Endothelial cell of umbilical vein (primary cell): ENCODE results near the gene SIN3A. TPM values are rescaled to one million over a fixed set of nuclear protein-coding genes. Genes with fewer than 3 reads are reported as not detected.

Experiments used
- BruUV-seq: library from RNA; stranded (reverse); fragments of 400-500 nt; replicated peaks from 2 replicates; lab custom pipeline; 2021; lab: Mats Ljungman, UMichigan
- CTCF ChIA-PET: fragments of 300-600, 350-600 bp; sonication (Branson Sonifier 250); formaldehyde crosslinking; loops from one replicate; lab custom pipeline; 2021; ENCODE audit warnings: antibody characterized with exemption, inconsistent platforms; lab: Charles Lee
- POLR2A ChIA-PET: fragments of 300-600, 350-600 bp; sonication (Branson Sonifier 250); formaldehyde crosslinking; loops from one replicate; lab custom pipeline; 2021; ENCODE audit warnings: antibody characterized with exemption, inconsistent platforms; lab: Charles Lee
- DNase-seq: peaks from one replicate; pipeline ENCODE4 v3.0.0-alpha.2; 2011; ENCODE audit warnings: low read depth, low spot score
- FAIRE-seq: peaks from 2 replicates; lab custom pipeline; 2011; peaks lifted over from hg19 to GRCh38; lab: Jason Lieb, UNC
- H2AFZ ChIP-seq: 2 replicates; pipeline ENCODE4 v1.6.0; 2012; ENCODE audit warnings: low read depth, low read length, control low read depth, inconsistent platforms
- H3K27ac ChIP-seq: 2 replicates; pipeline ENCODE4 v1.5.1; 2011; ENCODE audit warnings: low read depth, mild to moderate bottlenecking, control low read depth, low read length, moderate library complexity; ENCODE audit not compliant: insufficient read depth
- H3K27me3 ChIP-seq, 2 experiments: 2 replicates each; pipeline versions ENCODE4 v1.6.0 to v1.6.1; 2011; ENCODE audit warnings: low read length in 2 of 2, mixed read lengths in 1 of 2; ENCODE audit not compliant: control insufficient read depth in 2 of 2, insufficient read depth in 2 of 2
- H3K36me3 ChIP-seq, 2 experiments: 2 replicates in 1 of 2; 3 replicates in 1 of 2; pipeline ENCODE4 v1.5.1; 2011; ENCODE audit warnings: low read length in 2 of 2, mild to moderate bottlenecking in 1 of 2, moderate library complexity in 1 of 2; ENCODE audit not compliant: control insufficient read depth in 2 of 2, insufficient read depth in 2 of 2; ENCODE audit errors: extremely low read depth in 1 of 2
- H3K4me1 ChIP-seq: 3 replicates; pipeline ENCODE4 v1.5.1; 2011; ENCODE audit warnings: mild to moderate bottlenecking, low read length; ENCODE audit not compliant: control insufficient read depth, insufficient read depth; ENCODE audit errors: extremely low read depth
- H3K4me2 ChIP-seq: 2 replicates; pipeline ENCODE4 v1.6.1; 2011; ENCODE audit warnings: low read length, control low read depth, mixed read lengths; ENCODE audit not compliant: insufficient read depth
- H3K4me3 ChIP-seq, 3 experiments: fragments of 200-600 bp in 1 of 3; sonication (generic), shearing (Covaris generic) in 1 of 3; replicated peaks in 1 of 3; 2 replicates each; pipeline ENCODE4 v1.5.1; 2011 to 2016; ENCODE audit warnings: control low read depth in 3 of 3, low read length in 3 of 3, mild to moderate bottlenecking in 2 of 3, inconsistent platforms in 1 of 3, low read depth in 1 of 3, moderate library complexity in 1 of 3; ENCODE audit not compliant: insufficient read depth in 1 of 3
- H3K79me2 ChIP-seq: 2 replicates; pipeline ENCODE4 v1.6.0; 2012; ENCODE audit warnings: low read length, inconsistent platforms; ENCODE audit not compliant: control insufficient read depth, insufficient read depth
- H3K9ac ChIP-seq: replicated peaks from 2 replicates; pipeline ENCODE3; 2011; ENCODE audit warnings: low read length, control low read depth; ENCODE audit not compliant: insufficient read depth; ENCODE audit errors: extremely low read depth
- H3K9me1 ChIP-seq: replicated peaks from 3 replicates; pipeline ENCODE4 v1.6.0; 2011; ENCODE audit warnings: mild to moderate bottlenecking, low read length; ENCODE audit not compliant: control insufficient read depth, insufficient read depth; ENCODE audit errors: extremely low read depth
- H3K9me3 ChIP-seq: replicated peaks from 2 replicates; pipeline ENCODE4 v1.5.1; 2012; ENCODE audit warnings: low read length, inconsistent platforms; ENCODE audit not compliant: control insufficient read depth, insufficient read depth
- H4K20me1 ChIP-seq: replicated peaks from 2 replicates; pipeline ENCODE3; 2011; ENCODE audit warnings: mild to moderate bottlenecking, low read length; ENCODE audit not compliant: control insufficient read depth, insufficient read depth; ENCODE audit errors: extremely low read depth
- GATA2 ChIP-seq: IDR thresholded peaks from 2 replicates; pipeline ENCODE4 v1.7.0; 2011; ENCODE audit warnings: low read depth, mild to moderate bottlenecking, moderate library complexity, mixed read lengths, low read length; ENCODE audit not compliant: insufficient read length, insufficient read depth
- MYC ChIP-seq: IDR thresholded peaks from one replicate; pipeline ENCODE4 v1.6.1; 2011; ENCODE audit warnings: mild to moderate bottlenecking, low read depth, low read length
- POLR2A ChIP-seq: IDR thresholded peaks from 2 replicates; pipeline ENCODE4 v1.6.1; 2012; ENCODE audit warnings: low read depth, mild to moderate bottlenecking, control low read depth, low read length
- POLR2AphosphoS5 ChIP-seq: IDR thresholded peaks from 2 replicates; pipeline ENCODE4 v1.6.1; 2012; ENCODE audit warnings: low read depth, mild to moderate bottlenecking, control low read depth, low read length, moderate library complexity; ENCODE audit not compliant: insufficient read depth
- dilution Hi-C: fragments of 300-500 bp; cut with MboI; formaldehyde crosslinking; loops from one replicate; pipeline ENCODE4 v1.15.0; 2019; ENCODE audit warnings: low sequenced_read_pairs; ENCODE audit not compliant: extremely low pct_ligation_motif_present
- intact Hi-C: fragments of 100-400 bp; cut with micrococcal nuclease; formaldehyde crosslinking; loops from one replicate; pipeline ENCODE4 v1.10.0; 2022
- polyA plus RNA-seq, 4 experiments: library from polyadenylated mRNA; depleted of rRNA in 3 of 4; stranded (reverse) in 3 of 4; unstranded in 1 of 4; fragments of >200 nt; gene quantifications; 2 replicates each; pipeline versions ENCODE4 v1.2.1 to v1.2.3, GENCODE V29; 2011 to 2012; ENCODE audit warnings: missing spikeins in 1 of 4
- total RNA-seq: library from RNA; stranded (reverse); gene quantifications from 2 replicates; pipeline ENCODE4 v1.2.3, GENCODE V29; 2021
- TF ChIP-seq, protein P1 (sequence below): IDR thresholded peaks from 2 replicates; pipeline ENCODE4 v1.6.1; 2011; ENCODE audit not compliant: insufficient read depth, insufficient read length
- TF ChIP-seq, protein P2 (sequence below), 2 donors: IDR thresholded peaks; 1 replicate in 1 of 2; 2 replicates in 1 of 2; pipeline ENCODE4 v1.5.1; 2011; ENCODE audit warnings: low read length in 2 of 2, mild to moderate bottlenecking in 2 of 2, moderate library complexity in 2 of 2, control low read depth in 1 of 2, inconsistent platforms in 1 of 2, low read depth in 1 of 2; ENCODE audit not compliant: insufficient read depth in 1 of 2; ENCODE audit errors: extremely low read depth in 1 of 2

The SIN3A gene
- total and polyA plus RNA-seq, 2 donors (not counting 3 experiments of a cell fraction or from before 2014, with no cell fraction given): 30.6 to 44.5 TPM

GRCh38 chr15:75453703-75454470, 2.4 kb upstream of the SIN3A start:
- TF ChIP-seq POLR2AphosphoS5 (peak; percentile 9), POLR2A (peak; percentile 52), GATA2 (no peak), MYC (peak; percentile 39)
- TF ChIP-seq, protein P1, sequence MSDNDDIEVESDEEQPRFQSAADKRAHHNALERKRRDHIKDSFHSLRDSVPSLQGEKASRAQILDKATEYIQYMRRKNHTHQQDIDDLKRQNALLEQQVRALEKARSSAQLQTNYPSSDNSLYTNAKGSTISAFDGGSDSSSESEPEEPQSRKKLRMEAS: peak; percentile 74
- TF ChIP-seq, protein P2, sequence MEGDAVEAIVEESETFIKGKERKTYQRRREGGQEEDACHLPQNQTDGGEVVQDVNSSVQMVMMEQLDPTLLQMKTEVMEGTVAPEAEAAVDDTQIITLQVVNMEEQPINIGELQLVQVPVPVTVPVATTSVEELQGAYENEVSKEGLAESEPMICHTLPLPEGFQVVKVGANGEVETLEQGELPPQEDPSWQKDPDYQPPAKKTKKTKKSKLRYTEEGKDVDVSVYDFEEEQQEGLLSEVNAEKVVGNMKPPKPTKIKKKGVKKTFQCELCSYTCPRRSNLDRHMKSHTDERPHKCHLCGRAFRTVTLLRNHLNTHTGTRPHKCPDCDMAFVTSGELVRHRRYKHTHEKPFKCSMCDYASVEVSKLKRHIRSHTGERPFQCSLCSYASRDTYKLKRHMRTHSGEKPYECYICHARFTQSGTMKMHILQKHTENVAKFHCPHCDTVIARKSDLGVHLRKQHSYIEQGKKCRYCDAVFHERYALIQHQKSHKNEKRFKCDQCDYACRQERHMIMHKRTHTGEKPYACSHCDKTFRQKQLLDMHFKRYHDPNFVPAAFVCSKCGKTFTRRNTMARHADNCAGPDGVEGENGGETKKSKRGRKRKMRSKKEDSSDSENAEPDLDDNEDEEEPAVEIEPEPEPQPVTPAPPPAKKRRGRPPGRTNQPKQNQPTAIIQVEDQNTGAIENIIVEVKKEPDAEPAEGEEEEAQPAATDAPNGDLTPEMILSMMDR (IDR thresholded peaks at IDR 0.05; ENCODE audit: extremely low read depth in 1 of 2, insufficient read depth in 1 of 2, low read depth in 1 of 2, low read length in 2 of 2): no peak
- H3K9ac ChIP-seq: peak overlapping the region; percentile 86
- H3K4me3 ChIP-seq: peak overlapping the region; percentile 61 to 93 (median 84)
- intact Hi-C loops (loop anchor here (1.0 to 5.0 kb wide), 8 partner anchors 79 to 492 kb away; partner anchors contain the start of genes MAN2C1, PTPN9 and SNUPN), dilution Hi-C loops (loop anchor here (25.0 kb wide), 1 partner anchor 133 kb away; the partner anchor contains the start of gene PTPN9)
- BruUV-seq: no TSS peak
- CTCF ChIA-PET: interaction anchor here (1.2 to 3.4 kb wide), 9 partner anchors 8 to 230 kb away, joined by 3 to 18 read pairs (median 5); partner anchors contain the start of genes IMP3, MAN2C1, PTPN9 and SNX33
- H3K4me2 ChIP-seq: peak overlapping the region; percentile 97
- H4K20me1 ChIP-seq: peaks cover 3% of the 10 kb centered on the region
- no peaks in the 10 kb centered on the region for H3K36me3 ChIP-seq
- peak overlapping the region; percentile 78 for H3K27ac ChIP-seq
- H3K9me1 ChIP-seq: no peaks in the 10 kb centered on the region
- DNase-seq: peak; percentile 100
- POLR2A ChIA-PET: interaction anchor here (0.6 to 1.2 kb wide), 5 partner anchors 19 to 364 kb away, joined by 3 to 7 read pairs (median 5); no protein-coding TSS in a partner anchor
- peak; percentile 99 for FAIRE-seq
- H3K27me3 ChIP-seq: no peaks in the 10 kb centered on the region
- no peaks in the 10 kb centered on the region for H3K9me3 ChIP-seq
- H3K4me1 ChIP-seq: peaks cover 29% of the 10 kb centered on the region
- peak overlapping the region; percentile 68 for H2AFZ ChIP-seq
- peaks cover 15% of the 10 kb centered on the region for H3K79me2 ChIP-seq
